Measurements from ENCODE around the gene POLR3GL.

Gene POLR3GL

GRCh38 chr1:145977486-145978470 is 13.3 kb downstream of the POLR3GL start:
- peak; percentile 87 for DNase-seq

GRCh38 chr1:145978471-145978853 is 14.0 kb downstream of the POLR3GL start:
- no peak for DNase-seq

DNA sequence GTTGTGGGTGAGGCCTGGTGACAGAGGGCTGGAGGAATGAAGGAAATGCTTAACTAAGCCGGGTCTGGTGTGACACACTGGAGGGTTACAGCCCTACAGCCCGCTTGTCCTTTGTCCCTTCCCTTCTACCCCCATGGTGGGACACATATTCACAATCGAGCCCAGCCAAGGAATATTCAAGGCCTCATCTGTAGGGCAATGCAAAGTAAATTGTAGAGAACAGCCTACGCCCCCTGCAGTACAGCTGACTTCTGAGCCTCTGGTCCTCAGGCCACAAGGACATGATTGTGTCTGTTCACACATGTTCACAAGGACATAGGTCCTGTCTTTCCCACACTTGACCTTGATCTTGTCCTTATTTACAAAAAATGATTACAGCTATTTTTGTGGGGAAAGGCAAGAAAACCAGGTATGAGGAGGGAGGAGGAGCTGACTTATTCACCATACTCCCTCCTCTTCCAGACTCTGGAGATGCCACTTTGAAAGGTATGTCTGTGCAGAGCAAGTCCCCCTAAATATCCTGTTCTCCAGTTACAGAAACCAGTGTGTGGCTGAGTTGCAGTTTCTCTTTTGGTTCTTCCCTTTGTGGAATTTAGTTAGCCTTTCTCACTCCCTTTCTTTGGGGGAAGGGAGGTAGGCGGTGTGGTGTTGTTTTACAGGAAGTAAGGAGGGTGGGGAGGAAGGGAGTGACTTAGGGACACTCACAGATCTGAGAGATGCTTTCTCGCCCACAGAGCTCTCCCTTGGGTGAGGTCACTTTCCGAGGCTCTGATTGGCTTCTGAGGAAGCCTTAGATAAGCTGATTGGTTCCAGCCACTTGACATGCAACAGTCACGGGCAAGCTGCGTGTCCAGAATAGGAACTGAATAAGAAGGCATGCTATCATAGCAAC is 14.6 kb downstream of the POLR3GL start:
- peak; percentile 94 for DNase-seq

DNA sequence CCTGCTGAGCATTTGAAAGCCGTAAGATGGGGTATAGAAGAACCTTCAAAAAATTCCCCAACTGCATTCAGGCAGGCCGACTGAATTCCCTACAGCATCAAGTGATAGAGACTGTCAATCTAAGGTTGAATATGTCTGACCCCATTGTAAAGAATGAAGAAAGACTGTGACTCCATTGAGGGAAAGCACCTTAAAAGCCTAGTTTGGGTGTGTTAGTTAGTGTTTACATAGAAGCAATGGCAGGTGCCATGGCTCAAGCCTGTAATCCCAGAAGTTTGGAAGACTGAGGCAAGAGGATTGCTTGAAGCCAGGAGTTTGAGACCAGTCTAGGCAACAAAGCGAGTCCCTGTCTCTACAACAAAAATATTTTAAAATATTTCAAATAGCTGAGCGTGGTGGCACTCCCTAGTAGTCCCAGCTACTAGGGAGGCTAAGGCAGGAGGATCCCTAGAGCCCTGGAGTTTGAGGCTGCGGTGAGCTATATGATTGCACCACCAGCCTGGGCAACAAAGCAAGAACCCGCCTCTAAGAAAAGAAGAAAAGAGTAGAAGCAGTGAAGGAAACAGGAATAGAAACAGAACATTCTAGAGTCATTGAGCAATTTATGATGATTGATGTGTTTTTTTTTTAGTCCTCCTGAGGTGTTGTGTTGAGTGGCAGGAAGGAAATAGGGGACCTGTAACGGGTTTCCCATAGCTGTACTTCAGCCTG is 15.4 kb downstream of the POLR3GL start:
- DNase-seq: peak; percentile 65

DNA sequence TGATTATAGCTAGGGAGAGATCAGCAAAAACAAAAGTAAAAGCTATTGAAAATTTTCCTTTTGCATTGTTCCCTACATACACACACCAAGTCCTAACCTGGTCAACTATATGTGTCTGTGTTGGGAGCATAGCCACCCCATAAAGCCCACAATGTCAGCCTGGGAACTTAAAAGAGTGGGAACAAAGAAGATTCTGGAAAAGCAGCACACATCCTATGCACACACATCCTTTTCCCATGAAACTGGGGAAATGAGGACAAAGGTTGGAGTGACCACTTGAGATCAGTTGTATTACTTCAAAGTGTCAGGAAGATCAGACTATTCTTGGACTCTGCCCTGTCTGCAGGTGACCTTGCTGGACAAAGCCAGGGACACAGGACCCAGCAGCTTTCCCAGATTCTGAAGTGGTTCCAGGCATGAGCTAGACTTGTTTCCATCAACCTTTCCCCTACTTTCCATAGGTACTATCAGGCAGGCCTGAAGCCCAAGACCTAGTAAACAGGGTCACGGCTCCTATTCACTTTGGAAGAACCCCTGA is 16.0 kb downstream of the POLR3GL start:
- DNase-seq: no peak

DNA sequence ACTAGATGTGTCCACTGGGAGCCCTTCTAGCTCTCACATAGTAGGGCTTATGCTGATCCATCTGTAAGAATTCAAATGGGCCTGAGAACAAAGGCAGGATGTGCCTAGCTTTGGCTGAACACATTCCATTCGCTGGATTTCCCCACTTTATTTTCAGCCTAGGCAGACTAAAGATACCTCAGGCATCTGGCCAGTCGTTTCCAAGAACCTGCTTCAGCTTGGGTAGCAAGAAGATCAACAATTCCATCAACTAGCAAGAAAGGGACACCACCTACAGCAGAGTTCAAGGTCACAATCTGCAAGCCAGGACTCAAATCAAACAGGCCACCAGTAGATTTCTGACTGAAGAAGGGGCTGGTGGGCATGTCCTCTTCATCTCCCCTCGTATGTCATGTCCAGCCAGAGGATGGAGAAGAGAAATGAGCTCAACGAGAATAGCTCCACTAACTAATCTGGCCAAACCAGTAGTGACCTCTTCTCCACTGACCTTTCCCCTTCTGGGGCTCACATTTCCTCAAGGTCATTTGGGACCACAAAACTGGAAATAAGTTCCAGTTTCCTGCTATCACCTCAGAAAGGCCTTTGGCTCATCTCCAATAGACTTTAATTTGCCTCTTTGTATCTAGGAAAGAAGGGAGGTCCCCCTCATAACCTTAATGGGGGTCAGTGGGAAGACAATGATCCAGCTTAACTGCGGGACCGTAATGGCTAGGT is 17.7 kb downstream of the POLR3GL start:
- DNase-seq: no peak

- DNase-seq: no peak
Observed at GRCh38 chr1:145983206-145983675, 18.8 kb downstream of the POLR3GL start.

DNA sequence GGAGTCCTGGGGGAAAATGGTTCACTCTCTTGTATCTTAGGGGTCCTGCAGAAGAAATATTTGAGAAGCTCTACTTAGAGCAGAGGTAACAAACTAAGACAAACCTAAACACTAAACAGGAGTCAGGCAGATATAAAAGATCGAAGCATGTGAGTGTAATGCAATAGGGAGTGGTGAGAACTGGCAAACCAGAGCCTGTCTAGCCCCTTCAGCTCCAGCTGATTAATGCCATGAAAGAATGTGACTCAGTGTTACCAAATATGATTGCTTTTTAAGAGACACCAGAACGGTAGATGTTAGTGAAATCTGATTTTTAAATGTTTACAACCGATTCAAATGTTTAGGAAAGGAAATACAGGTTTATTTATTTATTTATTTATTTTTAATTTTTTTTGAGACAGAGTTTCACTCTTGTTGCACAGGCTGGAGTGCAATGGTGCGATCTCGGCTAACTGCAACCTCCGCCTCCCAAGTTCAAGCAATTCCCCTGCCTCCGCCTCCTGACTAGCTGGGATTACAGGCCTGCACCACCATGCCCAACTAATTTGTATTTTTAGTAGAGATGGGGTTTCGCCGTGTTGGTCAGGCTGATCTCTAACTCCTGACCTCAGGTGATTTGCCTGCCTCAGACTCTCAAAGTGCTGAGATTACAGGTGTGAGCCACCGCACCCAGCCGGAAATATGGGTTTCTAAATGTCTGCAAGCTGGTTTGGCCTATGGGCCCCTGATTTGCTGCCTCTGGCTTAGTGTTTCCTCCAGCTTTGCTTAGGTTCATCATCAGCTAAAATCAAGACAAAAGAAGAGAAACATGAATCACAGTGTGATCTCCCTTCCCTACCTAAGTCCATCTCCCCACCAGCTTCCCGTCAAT is 19.7 kb downstream of the POLR3GL start:
- peak; percentile 56 for DNase-seq

- DNase-seq: no peak
Observed at GRCh38 chr1:145985129-145985501, 20.6 kb downstream of the POLR3GL start.

DNA sequence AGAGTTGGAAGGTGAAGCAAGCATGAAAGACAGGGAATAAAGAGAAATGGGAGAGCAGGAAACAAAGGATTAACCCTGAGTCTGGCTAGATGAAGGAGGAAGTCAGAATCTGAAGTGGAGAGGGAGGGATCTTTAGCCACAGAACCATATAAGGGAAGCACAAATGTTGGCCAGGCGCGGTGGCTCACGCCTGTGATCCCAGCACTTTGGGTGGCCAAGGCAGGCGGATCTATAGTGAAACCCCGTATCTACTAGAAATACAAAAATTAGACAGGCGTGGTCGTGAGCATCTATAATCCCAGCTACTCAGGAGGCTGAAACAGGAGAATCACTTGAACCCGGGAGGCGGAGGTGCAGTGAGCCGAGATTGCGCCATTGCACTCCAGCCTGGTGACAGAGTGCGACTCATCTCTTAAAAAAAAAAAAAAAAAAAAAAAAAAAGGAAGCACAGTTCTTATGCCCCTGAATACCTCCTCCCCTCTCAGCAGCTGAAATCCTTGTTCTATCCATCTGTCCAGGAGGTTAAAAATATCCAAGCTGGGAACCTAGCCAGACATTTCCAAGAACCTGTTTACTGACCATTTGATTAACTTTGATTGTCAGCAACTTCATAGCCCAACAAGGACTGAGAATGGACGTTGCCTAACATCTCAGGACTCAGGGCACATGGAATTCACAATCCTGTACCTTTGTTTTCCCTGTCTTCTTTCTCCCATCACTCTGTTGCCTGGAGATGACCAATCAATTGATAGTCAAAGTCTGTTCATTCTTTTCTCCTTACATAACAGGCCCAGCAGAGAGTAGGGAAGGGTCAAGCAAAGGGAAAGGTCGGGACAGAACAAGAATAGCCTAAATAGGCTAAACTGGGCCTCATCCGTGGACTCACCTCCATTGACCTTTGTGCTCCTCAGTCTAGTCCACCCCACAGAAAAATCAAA is 21.3 kb downstream of the POLR3GL start:
- DNase-seq: no peak

DNA sequence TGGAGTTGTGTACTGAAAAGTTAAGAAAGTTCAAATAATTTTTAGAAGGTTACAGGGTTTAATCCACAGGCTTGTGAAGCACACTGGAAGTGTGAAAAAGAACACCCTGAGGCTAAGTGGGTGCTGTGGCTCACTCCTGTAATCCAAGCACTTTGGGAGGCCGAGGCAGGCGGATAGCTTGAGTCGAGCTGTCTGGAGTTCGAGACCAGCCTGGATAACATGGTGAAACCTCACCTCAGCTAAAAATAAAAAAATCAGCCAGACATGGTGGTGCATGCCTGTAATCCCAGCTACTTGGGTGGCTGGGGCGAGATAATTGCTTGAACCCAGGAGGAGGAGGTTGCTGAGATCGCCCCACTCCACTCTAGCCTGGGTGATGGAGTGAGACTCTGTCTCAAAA is 22.1 kb downstream of the POLR3GL start:
- DNase-seq: no peak

DNA sequence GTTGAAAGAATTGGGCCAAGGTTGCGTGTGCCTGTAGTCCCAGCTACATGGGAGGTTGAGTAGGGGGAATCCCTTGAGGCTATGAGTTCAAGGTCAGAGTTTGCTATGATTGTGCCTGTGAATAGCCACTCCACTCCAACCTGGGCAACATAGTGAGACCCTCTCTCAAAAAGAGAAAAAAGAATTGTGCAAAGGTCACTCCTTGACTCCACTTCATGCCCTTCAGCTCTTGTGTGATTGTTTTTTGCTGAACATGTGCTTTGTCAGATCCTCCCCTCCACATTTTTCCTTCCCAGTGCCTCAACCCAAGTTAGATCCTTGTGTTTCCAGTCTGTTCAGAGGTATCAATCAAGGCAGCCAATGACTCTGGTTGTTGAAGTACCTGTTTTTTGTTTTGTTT is 23.4 kb downstream of the POLR3GL start:
- no peak for DNase-seq

GRCh38 chr1:145988773-145989172 is 24.3 kb downstream of the POLR3GL start:
- DNase-seq: peak; percentile 43

DNA sequence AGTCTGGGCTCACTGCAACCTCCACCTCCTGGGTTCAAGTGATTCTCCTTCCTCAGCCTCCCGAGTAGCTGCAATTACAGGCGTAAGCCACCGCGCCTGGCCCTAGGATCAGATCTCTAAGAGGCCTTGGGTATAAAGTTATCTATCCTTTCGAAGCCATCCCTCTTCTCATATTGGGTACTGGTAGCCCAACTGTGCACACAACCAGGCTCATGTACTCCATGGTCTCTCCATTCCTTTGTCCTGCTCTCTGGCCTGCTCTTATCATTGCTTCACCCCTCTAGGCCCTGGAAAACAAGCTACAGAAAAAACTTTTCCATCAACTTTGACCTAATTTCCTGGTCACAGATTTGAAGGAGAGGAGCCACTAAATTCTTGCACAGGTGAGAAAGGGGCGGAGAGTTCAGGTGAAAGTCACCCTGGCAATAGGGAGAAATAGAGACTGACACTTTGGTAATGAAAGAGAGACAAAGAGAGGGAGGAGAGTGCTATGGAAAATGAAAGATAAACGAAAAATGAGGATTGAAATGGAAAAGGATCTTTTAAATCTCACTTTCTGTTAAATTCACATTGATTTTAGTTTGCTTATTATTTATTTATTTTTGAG is 25.9 kb downstream of the POLR3GL start:
- DNase-seq: peak; percentile 44

DNA sequence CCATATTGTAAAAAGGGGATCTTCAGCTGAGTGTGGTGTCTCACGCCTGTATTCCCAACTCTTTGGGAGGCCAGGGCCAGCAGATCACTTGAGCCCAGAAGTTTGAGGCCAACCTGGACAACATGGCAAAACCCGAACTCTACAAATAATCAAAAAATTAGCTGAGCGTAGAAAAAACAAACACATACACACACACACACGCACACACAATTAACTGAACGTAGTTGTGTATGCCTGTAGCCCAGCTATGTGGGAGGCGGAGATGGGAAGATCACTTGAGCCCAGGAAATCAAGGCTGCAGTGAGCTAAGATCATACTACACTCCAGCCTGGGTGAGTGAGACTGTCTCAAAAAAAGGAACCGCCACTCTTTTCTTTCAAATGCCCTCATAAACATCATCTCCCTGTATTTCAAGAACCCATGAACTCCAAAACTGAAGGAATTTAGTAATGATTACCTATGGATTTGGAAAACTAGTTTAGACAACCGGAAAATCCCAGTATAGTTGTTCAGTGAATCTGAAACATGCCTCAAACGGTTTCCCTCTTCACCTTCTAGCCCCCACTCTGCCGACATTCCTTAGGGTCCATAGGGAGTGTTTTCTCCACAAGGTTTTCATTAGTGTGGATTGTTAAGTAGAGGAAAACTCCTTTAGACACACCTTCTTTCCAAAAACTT is 27.4 kb downstream of the POLR3GL start:
- DNase-seq: peak; percentile 47

DNA sequence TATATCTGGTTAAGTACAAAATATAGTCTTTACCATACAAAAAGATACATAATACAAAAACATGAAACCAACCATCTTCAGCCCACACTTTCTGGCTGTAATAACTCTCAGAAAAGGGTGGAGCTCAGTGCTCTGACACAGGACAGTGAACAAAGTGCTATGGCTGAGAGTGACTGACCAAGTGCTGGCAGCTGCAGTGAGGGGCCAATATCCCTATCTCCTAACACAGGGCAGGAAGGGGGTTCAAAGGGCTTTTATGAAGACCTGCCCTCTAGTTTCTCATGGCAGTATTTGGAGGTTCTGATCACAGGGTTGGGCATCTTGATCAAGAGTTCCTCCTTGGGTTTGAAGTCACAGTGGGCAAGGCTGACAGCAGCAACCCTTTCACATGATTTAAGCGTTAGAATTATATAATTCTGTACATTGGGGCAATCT is 28.0 kb downstream of the POLR3GL start:
- DNase-seq: peak; percentile 23

DNA sequence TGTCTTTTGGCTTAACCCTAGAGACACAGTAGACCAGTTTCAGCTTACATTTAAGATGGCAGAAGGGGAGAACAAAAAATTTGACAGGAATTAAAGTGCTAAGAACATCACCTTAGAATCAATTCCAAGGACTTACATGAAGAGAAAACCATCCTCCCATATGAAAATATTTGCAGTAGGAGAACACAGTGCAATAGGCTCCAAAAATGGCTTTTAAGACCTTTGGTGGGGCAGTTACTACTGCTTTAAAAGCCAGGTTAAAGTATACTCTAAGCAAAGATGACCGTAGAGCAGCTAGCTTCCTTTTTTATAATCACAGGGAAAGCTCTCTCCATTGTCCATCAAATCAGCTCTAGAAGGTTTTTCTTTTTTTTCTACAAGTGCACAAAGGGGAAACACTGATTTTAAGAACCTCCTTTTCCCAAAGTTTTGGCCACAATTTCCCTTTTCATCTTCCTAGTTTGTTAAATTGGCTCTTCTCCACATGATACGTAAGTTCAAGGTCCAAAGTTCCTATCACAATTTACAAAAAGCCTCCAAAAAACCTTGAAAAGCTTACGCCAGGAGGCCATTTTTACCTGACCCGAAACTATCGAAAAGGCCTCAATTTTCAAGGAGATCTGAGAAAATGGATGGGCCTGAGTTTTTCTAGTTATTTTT is 28.6 kb downstream of the POLR3GL start:
- no peak for DNase-seq

Data from CD4-positive, alpha-beta T cell treated with Interleukin-21 for 1 hour (primary cell).